Midbrain (tissue), 1 donor: ENCODE measurements around the gene CD48.

Source experiments
- DNase-seq: peaks from one replicate; lab custom pipeline; 2025; lab: John Stamatoyannopoulos, UW

CD48 gene

GRCh38 chr1:160634543-160635491 lies 76.8 kb downstream of the CD48 start:
- no peak for DNase-seq

GRCh38 chr1:160633330-160633903 lies 78.2 kb downstream of the CD48 start:
- no peak for DNase-seq

- DNase-seq = no peak
These were observed 79.5 kb downstream of the CD48 start for GRCh38 chr1:160631983-160632625.

- DNase-seq = no peak
These were observed 80.8 kb downstream of the CD48 start for GRCh38 chr1:160630523-160631451.

- peak; percentile 8 for DNase-seq
These were observed 82.1 kb downstream of the CD48 start for GRCh38 chr1:160629286-160630210.

GRCh38 chr1:160628799-160629263 lies 82.8 kb downstream of the CD48 start:
- DNase-seq = no peak
